ENCODE results near the gene AKAIN1. TPM values are rescaled to one million over a fixed set of nuclear protein-coding genes. Genes with fewer than 3 reads are reported as not detected.

Gene AKAIN1
- total RNA-seq, 2 experiments from 2014 or later = not detected

DNA sequence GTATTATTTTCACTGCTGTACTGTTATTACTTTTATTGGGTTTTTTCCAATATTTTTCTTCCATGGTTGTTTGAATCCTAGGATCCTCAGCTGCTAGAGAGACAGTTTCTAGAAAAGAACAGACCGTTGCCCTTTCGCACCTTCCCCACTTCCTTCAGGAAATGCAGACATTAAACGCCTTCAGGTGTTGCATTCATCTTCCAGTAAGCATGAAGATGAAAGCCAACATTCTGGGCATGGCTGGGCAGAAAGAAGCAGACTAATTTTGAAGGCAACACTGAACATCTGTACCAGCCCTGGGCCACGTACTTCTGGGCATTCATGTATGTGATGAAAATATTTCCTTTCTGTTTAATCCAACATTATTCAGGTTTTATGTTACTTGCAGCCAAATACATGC, 51.0 kb downstream of the AKAIN1 start:
- Mint-ChIP-seq H3K4me3 (no peak overlapping the region), H3K27ac (no peak overlapping the region), H3K36me3 (ENCODE audit: low read depth) (no peaks in the 10 kb centered on the region), H3K4me1 (ENCODE audit: low read depth) (peaks cover 4% of the 10 kb centered on the region), H3K9me3 (no peaks in the 10 kb centered on the region), H3K27me3 (no peaks in the 10 kb centered on the region)
- CTCF ChIA-PET = no interaction called here
- TF ChIP-seq, protein P1, sequence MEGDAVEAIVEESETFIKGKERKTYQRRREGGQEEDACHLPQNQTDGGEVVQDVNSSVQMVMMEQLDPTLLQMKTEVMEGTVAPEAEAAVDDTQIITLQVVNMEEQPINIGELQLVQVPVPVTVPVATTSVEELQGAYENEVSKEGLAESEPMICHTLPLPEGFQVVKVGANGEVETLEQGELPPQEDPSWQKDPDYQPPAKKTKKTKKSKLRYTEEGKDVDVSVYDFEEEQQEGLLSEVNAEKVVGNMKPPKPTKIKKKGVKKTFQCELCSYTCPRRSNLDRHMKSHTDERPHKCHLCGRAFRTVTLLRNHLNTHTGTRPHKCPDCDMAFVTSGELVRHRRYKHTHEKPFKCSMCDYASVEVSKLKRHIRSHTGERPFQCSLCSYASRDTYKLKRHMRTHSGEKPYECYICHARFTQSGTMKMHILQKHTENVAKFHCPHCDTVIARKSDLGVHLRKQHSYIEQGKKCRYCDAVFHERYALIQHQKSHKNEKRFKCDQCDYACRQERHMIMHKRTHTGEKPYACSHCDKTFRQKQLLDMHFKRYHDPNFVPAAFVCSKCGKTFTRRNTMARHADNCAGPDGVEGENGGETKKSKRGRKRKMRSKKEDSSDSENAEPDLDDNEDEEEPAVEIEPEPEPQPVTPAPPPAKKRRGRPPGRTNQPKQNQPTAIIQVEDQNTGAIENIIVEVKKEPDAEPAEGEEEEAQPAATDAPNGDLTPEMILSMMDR (IDR thresholded peaks at IDR 0.05) = no peak
- POLR2A ChIA-PET = interaction anchor here (0.5 kb wide), 1 partner anchor 1056 kb away, joined by 4 read pairs; no protein-coding TSS in a partner anchor
- ATAC-seq (no peak), DNase-seq (no peak)
- intact Hi-C loops (cut with micrococcal nuclease) = no loop called here

DNA sequence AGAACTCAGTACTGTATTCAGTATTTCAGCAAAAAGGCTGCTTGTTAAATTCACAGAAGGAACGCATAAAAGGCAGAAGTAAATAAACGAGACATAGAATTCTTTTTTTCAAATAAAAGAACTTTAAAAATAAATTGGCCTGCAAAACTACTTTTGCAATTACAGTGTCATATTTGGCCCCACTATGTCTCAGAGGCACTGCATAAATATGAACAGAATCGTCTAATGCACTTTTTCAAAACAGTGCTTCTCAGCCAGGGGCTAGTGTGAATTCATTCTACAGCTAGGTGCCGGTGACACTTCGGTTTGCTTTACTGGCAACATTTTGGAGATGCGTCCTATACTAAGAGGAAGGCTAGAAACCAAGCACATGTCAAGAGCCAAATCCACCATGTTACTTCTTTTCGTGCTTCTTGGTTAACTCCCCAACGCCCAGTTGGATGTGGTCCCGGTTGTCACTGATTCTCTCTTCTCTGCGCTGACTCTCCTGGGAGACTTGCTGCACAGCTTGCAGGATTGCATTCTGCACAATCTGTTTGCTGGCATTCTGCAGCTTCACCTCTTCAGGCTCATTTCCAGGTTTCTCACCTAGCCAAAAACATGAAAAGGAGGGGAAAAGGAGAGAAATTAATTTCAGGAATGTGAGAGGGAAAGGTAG, 51.8 kb downstream of the AKAIN1 start:
- ChIA-PET CTCF (no interaction called here), POLR2A (no interaction called here)
- Mint-ChIP-seq H3K4me3 (no peak overlapping the region), H3K27ac (no peak overlapping the region), H3K4me1 (ENCODE audit: low read depth) (peaks cover 4% of the 10 kb centered on the region), H3K27me3 (no peaks in the 10 kb centered on the region), H3K9me3 (no peaks in the 10 kb centered on the region), H3K36me3 (ENCODE audit: low read depth) (no peaks in the 10 kb centered on the region)
- ATAC-seq (no peak), DNase-seq (no peak)
- intact Hi-C loops (cut with micrococcal nuclease) = no loop called here
- TF ChIP-seq, protein P1 (IDR thresholded peaks at IDR 0.05) = no peak

DNA sequence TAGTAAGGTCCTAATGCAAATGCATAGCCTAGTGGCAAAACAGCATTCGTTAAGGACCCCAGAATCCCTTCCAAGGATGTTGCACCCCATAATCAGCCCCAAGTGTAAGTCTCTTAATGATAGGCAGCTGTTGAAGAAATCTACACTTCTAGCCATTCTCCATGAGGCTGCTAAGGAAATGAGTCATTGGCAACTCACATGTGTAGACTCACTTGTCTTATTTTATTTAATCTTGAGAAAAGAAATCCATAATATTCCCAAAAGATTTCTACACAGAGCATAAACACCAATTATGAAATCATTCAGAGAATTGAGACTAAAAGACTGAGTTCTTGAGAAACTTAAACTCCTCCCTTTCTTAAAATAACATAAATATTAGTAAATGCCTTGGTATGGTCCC, 52.4 kb downstream of the AKAIN1 start:
- H3K4me1 Mint-ChIP-seq (ENCODE audit: low read depth) = peaks cover 4% of the 10 kb centered on the region
- TF ChIP-seq, protein P1 (IDR thresholded peaks at IDR 0.05) = no peak
- POLR2A ChIA-PET = no interaction called here
- H3K4me3 Mint-ChIP-seq = no peak overlapping the region
- no peak for DNase-seq
- CTCF ChIA-PET = no interaction called here
- ATAC-seq = no peak
- no peaks in the 10 kb centered on the region for H3K36me3 Mint-ChIP-seq (ENCODE audit: low read depth)
- no peaks in the 10 kb centered on the region for H3K9me3 Mint-ChIP-seq
- H3K27me3 Mint-ChIP-seq = no peaks in the 10 kb centered on the region
- intact Hi-C loops (cut with micrococcal nuclease) = no loop called here
- no peak overlapping the region for H3K27ac Mint-ChIP-seq

DNA sequence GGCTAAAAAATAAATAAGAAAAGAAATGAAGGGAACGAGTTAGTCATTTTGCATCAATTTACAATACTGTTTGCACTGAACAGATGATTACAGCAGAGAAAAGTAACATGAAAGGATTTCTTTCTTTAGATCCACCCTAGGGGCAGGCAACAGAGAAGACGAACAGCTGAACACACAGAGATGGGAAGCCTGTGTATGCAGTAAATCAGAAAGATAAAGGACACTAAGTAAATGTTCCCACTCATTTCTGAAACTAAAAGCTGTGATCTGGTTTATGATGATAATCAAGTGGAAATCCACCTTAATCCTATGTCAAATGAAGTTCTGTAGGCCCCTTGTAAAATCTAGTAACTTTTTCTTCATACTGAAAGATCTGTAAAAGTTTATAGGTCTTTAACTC, 54.2 kb downstream of the AKAIN1 start:
- ChIA-PET CTCF (no interaction called here), POLR2A (no interaction called here)
- ATAC-seq = no peak
- Mint-ChIP-seq H3K36me3 (ENCODE audit: low read depth) (no peaks in the 10 kb centered on the region), H3K4me3 (no peak overlapping the region), H3K27me3 (no peaks in the 10 kb centered on the region), H3K27ac (no peak overlapping the region), H3K4me1 (ENCODE audit: low read depth) (peaks cover 4% of the 10 kb centered on the region), H3K9me3 (no peaks in the 10 kb centered on the region)
- no peak for DNase-seq
- intact Hi-C loops (cut with micrococcal nuclease) = no loop called here
- TF ChIP-seq, protein P1 (IDR thresholded peaks at IDR 0.05) = no peak

DNA sequence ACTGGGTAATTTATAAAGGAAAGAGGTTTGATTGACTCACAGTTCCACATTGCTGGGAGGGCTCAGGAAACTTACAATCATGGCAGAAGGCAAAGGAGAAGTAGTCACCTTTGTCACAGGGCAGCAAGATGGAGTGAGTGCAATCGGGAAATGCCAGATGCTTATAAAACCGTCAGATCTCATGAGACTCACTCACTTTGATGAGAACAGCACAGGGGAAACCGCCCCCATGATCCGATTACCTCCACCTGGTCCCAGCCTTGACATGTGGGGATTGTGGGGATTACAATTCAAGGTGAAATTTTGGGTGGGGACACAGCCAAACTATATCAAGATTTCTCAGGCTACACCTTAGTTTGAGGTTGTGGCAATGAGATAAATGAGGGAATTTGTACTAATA, 54.9 kb downstream of the AKAIN1 start:
- no peak overlapping the region for H3K27ac Mint-ChIP-seq
- TF ChIP-seq, protein P1 (IDR thresholded peaks at IDR 0.05) = no peak
- CTCF ChIA-PET = no interaction called here
- intact Hi-C loops (cut with micrococcal nuclease) = no loop called here
- ATAC-seq (no peak), DNase-seq (no peak)
- POLR2A ChIA-PET = no interaction called here
- no peaks in the 10 kb centered on the region for H3K36me3 Mint-ChIP-seq (ENCODE audit: low read depth)
- H3K4me1 Mint-ChIP-seq (ENCODE audit: low read depth) = peaks cover 4% of the 10 kb centered on the region
- H3K27me3 Mint-ChIP-seq = no peaks in the 10 kb centered on the region
- H3K9me3 Mint-ChIP-seq = no peaks in the 10 kb centered on the region
- H3K4me3 Mint-ChIP-seq = no peak overlapping the region
